ENCODE measurements around the gene ACSM3. TPM values are rescaled to one million over a fixed set of nuclear protein-coding genes. Genes with fewer than 3 reads are reported as not detected.

Gene ACSM3
- total and polyA plus RNA-seq, 10 of the 15 experiments (the other 5 are each of a cell fraction or from before 2014, with no cell fraction given): 4.9 to 21.0 (median 7.0) TPM

GRCh38 chr16:20744922-20745440 lies 18.8 kb upstream of the ACSM3 start:
- ChIA-PET RAD21 (ENCODE audit: unreplicated experiment) (no interaction called here), SMC1A (ENCODE audit: uncharacterized antibody, unreplicated experiment) (no interaction called here), CTCF (no interaction called here), POLR2A (interaction anchor here (1.6 kb wide), 1 partner anchor 19 kb away, joined by 4 read pairs; the partner anchor contains the start of gene ACSM3)
- TF ChIP-seq, protein P1, sequence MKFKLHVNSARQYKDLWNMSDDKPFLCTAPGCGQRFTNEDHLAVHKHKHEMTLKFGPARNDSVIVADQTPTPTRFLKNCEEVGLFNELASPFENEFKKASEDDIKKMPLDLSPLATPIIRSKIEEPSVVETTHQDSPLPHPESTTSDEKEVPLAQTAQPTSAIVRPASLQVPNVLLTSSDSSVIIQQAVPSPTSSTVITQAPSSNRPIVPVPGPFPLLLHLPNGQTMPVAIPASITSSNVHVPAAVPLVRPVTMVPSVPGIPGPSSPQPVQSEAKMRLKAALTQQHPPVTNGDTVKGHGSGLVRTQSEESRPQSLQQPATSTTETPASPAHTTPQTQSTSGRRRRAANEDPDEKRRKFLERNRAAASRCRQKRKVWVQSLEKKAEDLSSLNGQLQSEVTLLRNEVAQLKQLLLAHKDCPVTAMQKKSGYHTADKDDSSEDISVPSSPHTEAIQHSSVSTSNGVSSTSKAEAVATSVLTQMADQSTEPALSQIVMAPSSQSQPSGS (IDR thresholded peaks at IDR 0.05; ENCODE audit: low read length): no peak
- TF ChIP-seq BRCA1 (IDR thresholded peaks at IDR 0.05; ENCODE audit: low read depth, low read length): no peak
- TF ChIP-seq, protein P2, sequence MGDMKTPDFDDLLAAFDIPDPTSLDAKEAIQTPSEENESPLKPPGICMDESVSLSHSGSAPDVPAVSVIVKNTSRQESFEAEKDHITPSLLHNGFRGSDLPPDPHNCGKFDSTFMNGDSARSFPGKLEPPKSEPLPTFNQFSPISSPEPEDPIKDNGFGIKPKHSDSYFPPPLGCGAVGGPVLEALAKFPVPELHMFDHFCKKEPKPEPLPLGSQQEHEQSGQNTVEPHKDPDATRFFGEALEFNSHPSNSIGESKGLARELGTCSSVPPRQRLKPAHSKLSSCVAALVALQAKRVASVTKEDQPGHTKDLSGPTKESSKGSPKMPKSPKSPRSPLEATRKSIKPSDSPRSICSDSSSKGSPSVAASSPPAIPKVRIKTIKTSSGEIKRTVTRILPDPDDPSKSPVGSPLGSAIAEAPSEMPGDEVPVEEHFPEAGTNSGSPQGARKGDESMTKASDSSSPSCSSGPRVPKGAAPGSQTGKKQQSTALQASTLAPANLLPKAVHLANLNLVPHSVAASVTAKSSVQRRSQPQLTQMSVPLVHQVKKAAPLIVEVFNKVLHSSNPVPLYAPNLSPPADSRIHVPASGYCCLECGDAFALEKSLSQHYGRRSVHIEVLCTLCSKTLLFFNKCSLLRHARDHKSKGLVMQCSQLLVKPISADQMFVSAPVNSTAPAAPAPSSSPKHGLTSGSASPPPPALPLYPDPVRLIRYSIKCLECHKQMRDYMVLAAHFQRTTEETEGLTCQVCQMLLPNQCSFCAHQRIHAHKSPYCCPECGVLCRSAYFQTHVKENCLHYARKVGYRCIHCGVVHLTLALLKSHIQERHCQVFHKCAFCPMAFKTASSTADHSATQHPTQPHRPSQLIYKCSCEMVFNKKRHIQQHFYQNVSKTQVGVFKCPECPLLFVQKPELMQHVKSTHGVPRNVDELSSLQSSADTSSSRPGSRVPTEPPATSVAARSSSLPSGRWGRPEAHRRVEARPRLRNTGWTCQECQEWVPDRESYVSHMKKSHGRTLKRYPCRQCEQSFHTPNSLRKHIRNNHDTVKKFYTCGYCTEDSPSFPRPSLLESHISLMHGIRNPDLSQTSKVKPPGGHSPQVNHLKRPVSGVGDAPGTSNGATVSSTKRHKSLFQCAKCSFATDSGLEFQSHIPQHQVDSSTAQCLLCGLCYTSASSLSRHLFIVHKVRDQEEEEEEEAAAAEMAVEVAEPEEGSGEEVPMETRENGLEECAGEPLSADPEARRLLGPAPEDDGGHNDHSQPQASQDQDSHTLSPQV (IDR thresholded peaks at IDR 0.05): no peak
- no peak for TF ChIP-seq RB1 (IDR thresholded peaks at IDR 0.05; ENCODE audit: borderline replicate concordance)
- TF ChIP-seq, protein P3, sequence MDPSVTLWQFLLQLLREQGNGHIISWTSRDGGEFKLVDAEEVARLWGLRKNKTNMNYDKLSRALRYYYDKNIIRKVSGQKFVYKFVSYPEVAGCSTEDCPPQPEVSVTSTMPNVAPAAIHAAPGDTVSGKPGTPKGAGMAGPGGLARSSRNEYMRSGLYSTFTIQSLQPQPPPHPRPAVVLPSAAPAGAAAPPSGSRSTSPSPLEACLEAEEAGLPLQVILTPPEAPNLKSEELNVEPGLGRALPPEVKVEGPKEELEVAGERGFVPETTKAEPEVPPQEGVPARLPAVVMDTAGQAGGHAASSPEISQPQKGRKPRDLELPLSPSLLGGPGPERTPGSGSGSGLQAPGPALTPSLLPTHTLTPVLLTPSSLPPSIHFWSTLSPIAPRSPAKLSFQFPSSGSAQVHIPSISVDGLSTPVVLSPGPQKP (IDR thresholded peaks at IDR 0.05; ENCODE audit: low read depth, low read length): no peak
- no peak for TF ChIP-seq ATF7 (IDR thresholded peaks at IDR 0.05; ENCODE audit: low read depth)
- TF ChIP-seq, protein P4, sequence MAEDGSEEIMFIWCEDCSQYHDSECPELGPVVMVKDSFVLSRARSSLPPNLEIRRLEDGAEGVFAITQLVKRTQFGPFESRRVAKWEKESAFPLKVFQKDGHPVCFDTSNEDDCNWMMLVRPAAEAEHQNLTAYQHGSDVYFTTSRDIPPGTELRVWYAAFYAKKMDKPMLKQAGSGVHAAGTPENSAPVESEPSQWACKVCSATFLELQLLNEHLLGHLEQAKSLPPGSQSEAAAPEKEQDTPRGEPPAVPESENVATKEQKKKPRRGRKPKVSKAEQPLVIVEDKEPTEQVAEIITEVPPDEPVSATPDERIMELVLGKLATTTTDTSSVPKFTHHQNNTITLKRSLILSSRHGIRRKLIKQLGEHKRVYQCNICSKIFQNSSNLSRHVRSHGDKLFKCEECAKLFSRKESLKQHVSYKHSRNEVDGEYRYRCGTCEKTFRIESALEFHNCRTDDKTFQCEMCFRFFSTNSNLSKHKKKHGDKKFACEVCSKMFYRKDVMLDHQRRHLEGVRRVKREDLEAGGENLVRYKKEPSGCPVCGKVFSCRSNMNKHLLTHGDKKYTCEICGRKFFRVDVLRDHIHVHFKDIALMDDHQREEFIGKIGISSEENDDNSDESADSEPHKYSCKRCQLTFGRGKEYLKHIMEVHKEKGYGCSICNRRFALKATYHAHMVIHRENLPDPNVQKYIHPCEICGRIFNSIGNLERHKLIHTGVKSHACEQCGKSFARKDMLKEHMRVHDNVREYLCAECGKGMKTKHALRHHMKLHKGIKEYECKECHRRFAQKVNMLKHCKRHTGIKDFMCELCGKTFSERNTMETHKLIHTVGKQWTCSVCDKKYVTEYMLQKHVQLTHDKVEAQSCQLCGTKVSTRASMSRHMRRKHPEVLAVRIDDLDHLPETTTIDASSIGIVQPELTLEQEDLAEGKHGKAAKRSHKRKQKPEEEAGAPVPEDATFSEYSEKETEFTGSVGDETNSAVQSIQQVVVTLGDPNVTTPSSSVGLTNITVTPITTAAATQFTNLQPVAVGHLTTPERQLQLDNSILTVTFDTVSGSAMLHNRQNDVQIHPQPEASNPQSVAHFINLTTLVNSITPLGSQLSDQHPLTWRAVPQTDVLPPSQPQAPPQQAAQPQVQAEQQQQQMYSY (CRISPR knock-in tag; IDR thresholded peaks at IDR 0.05): no peak
- TF ChIP-seq E2F4 (IDR thresholded peaks at IDR 0.05; ENCODE audit: low read depth, low read length): no peak
- no peak for TF ChIP-seq HCFC1 (IDR thresholded peaks at IDR 0.05; ENCODE audit: low read length)
- no peak for TF ChIP-seq ZNF217 (IDR thresholded peaks at IDR 0.05)
- TF ChIP-seq BACH1 (IDR thresholded peaks at IDR 0.05; ENCODE audit: borderline replicate concordance): no peak
- no peak for TF ChIP-seq SP1 (IDR thresholded peaks at IDR 0.05; ENCODE audit: low read depth, low read length)
- TF ChIP-seq SUZ12 (IDR thresholded peaks at IDR 0.05; ENCODE audit: unreplicated experiment): no peak
- in situ Hi-C loops (cut with MboI): no loop called here
- 40% methylated on average over 7 of the region's 7 CpGs for WGBS (ENCODE audit: insufficient coverage, insufficient replicate concordance, low lambda C conversion rate, missing lambda C conversion rate)
- Histone ChIP-seq H4K20me1 (ENCODE audit: control insufficient read depth, insufficient read depth) (no peaks in the 10 kb centered on the region), H3K79me2 (ENCODE audit: control insufficient read depth, insufficient read depth, low read length) (peaks cover 15% of the 10 kb centered on the region), H3K27me3 (replicated peaks in 1 of 2; ENCODE audit: control insufficient read depth in 2 of 2, insufficient read depth in 2 of 2, low read length in 1 of 2) (no peaks in the 10 kb centered on the region), H2AFZ (ENCODE audit: control insufficient read depth, low read depth, low read length) (no peak overlapping the region), H3K4me2 (ENCODE audit: control insufficient read depth, insufficient read depth) (no peak overlapping the region), H3K36me3 (ENCODE audit: control insufficient read depth in 2 of 2, insufficient read depth in 2 of 2, low read length in 1 of 2) (0 out of 4 replicates have a peak, but pooled peaks cover 0 to under 1% of the 10 kb centered on the region in 2 experiments), H3K27ac (ENCODE audit: control insufficient read depth, insufficient read depth) (no peak overlapping the region), H3K4me3 (no peak overlapping the region), H3K9me3 (replicated peaks; ENCODE audit: control insufficient read depth, insufficient read depth, low read length) (no peaks in the 10 kb centered on the region; the same call in 1 of the 3 replicates), H3K9ac (ENCODE audit: control insufficient read depth, insufficient read depth, low read length) (no peak overlapping the region), H3K4me1 (ENCODE audit: control insufficient read depth, insufficient read depth, low read length) (peaks cover 2% of the 10 kb centered on the region; the same call in 1 of the 2 replicates)
- no TSS peak for BruUV-seq (replicated peaks)
- intact Hi-C loops (cut with micrococcal nuclease; ENCODE audit: unreplicated experiment): no loop called here
- DNase-seq (ENCODE audit: low read depth, low spot score) (no peak), ATAC-seq (no peak), FAIRE-seq (no peak)
